Right lobe of liver (tissue), 4 donors: ENCODE measurements around the gene EIPR1.

Experiments used
- POLR2A ChIP-seq: fragments of 450-650 bp; IDR thresholded peaks from one replicate; pipeline ENCODE4 v1.6.1; 2017; ENCODE audit warnings: antibody characterized with exemption, mild to moderate bottlenecking
- TF ChIP-seq, protein P1 (sequence below), 4 donors: fragments of 200-600 bp in 3 of 4; fragments of 450-650 bp in 1 of 4; IDR thresholded peaks; one replicate each; pipeline versions ENCODE4 v1.5.1 to v1.8.0; 2016 to 2022; ENCODE audit warnings: antibody characterized with exemption in 4 of 4, mild to moderate bottlenecking in 2 of 4
- donor health status: DM: no; HTN: no; CAD: no.
- donor health status: DM: no; HTN: no; CAD: no.
- donor health status: DM: no; HTN: yes; CAD: no.

DNA sequence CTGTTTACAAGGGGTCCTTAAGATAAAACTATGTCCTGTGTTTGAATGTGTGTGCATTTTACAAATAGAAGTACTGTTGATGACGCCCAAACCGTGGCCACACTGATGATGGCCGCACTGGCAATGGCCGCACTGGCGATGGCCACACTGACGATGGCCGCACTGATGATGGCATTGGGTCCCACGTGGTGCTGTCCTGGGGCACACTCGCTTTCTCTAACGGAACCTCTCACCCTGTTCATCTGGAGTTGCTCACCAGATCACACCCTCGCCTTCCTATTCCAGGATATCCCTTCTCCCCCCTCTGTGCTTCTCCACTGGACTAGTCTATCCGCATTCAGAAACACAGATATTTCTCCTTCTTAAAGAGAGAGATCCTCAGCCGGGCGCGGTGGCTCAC, 192.4 kb downstream of the EIPR1 start:
- TF ChIP-seq, protein P1, sequence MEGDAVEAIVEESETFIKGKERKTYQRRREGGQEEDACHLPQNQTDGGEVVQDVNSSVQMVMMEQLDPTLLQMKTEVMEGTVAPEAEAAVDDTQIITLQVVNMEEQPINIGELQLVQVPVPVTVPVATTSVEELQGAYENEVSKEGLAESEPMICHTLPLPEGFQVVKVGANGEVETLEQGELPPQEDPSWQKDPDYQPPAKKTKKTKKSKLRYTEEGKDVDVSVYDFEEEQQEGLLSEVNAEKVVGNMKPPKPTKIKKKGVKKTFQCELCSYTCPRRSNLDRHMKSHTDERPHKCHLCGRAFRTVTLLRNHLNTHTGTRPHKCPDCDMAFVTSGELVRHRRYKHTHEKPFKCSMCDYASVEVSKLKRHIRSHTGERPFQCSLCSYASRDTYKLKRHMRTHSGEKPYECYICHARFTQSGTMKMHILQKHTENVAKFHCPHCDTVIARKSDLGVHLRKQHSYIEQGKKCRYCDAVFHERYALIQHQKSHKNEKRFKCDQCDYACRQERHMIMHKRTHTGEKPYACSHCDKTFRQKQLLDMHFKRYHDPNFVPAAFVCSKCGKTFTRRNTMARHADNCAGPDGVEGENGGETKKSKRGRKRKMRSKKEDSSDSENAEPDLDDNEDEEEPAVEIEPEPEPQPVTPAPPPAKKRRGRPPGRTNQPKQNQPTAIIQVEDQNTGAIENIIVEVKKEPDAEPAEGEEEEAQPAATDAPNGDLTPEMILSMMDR (IDR thresholded peaks at IDR 0.05) = no peak
- TF ChIP-seq POLR2A = no peak
